Thoracic aorta (tissue), 2 donors: ENCODE data around the gene PIMREG. TPM values are rescaled to one million over a fixed set of nuclear protein-coding genes. Genes with fewer than 3 reads are reported as not detected.

Source experiments
- ATAC-seq: fragments of 150-250 bp; one replicate; pipeline ENCODE4 v1.8.0; 2017; ENCODE audit warnings: low read depth; ENCODE audit not compliant: insufficient number of reproducible peaks, low FRiP score
- DNase-seq: peaks from one replicate; pipeline ENCODE4 v3.0.0-alpha.2; 2020; ENCODE audit warnings: low spot score
- H3K27ac ChIP-seq, 2 donors: fragments of 200-600 bp; sonication (generic); 1 replicate in 1 of 2; 2 replicates in 1 of 2; pipeline ENCODE4 v1.5.1; 2016; ENCODE audit warnings: mild to moderate bottlenecking in 2 of 2, moderate library complexity in 2 of 2
- H3K27me3 ChIP-seq: fragments of 200-600 bp; sonication (generic); replicated peaks from 2 replicates; pipeline ENCODE4 v1.6.0; 2016; ENCODE audit warnings: mild to moderate bottlenecking; ENCODE audit not compliant: insufficient read depth
- H3K36me3 ChIP-seq: fragments of 200-600 bp; sonication (generic); one replicate; pipeline ENCODE4 v1.5.1; 2016
- H3K4me1 ChIP-seq, 2 donors: fragments of 200-600 bp; sonication (generic); 1 replicate in 1 of 2; 2 replicates in 1 of 2; pipeline versions ENCODE4 v1.5.1 to v1.6.0; 2016; ENCODE audit warnings: low read depth in 2 of 2, mild to moderate bottlenecking in 1 of 2; ENCODE audit not compliant: control insufficient read depth in 1 of 2
- H3K4me3 ChIP-seq: fragments of 200-600 bp; sonication (generic); 2 replicates; pipeline ENCODE4 v1.5.1; 2016; ENCODE audit warnings: mild to moderate bottlenecking
- H3K9me3 ChIP-seq: fragments of 200-600 bp; sonication (generic); 2 replicates; pipeline ENCODE4 v1.5.1; 2016
- CTCF ChIP-seq: fragments of 200-600 bp; sonication (generic); IDR thresholded peaks from one replicate; pipeline ENCODE4 v1.5.1; 2019; ENCODE audit warnings: antibody characterized with exemption
- total RNA-seq, 2 donors: library from RNA; depleted of rRNA; stranded (reverse); fragments of >200 nt; gene quantifications; one replicate each; pipeline versions ENCODE4 v1.1.0 to v1.2.3, GENCODE V29; 2016

PIMREG gene
- total RNA-seq, 2 donors from 2014 or later = not detected

- no peak for TF ChIP-seq CTCF
- Histone ChIP-seq H3K27me3 (no peaks in the 10 kb centered on the region), H3K4me3 (no peak overlapping the region), H3K27ac (no peak overlapping the region), H3K36me3 (no peaks in the 10 kb centered on the region), H3K4me1 (peaks cover 0 to 12% of the 10 kb centered on the region in 2 donors), H3K9me3 (no peaks in the 10 kb centered on the region)
- ATAC-seq (no peak), DNase-seq (no peak)
Measured at GRCh38 chr17:6448473-6448872, 4.2 kb downstream of the PIMREG start.

- Histone ChIP-seq H3K4me3 (no peak overlapping the region), H3K27ac (no peak overlapping the region), H3K9me3 (no peaks in the 10 kb centered on the region), H3K4me1 (peaks cover 0 to 7% of the 10 kb centered on the region in 2 donors), H3K27me3 (no peaks in the 10 kb centered on the region), H3K36me3 (no peaks in the 10 kb centered on the region)
- ATAC-seq (no peak), DNase-seq (no peak)
- no peak for TF ChIP-seq CTCF
Measured at GRCh38 chr17:6449307-6449706, 5.1 kb downstream of the PIMREG start.

- ATAC-seq = no peak
- Histone ChIP-seq H3K36me3 (no peaks in the 10 kb centered on the region), H3K27ac (no peak overlapping the region), H3K4me3 (no peak overlapping the region), H3K4me1 (peaks cover 0 to 6% of the 10 kb centered on the region in 2 donors), H3K27me3 (peaks cover 4% of the 10 kb centered on the region), H3K9me3 (no peaks in the 10 kb centered on the region)
- no peak for TF ChIP-seq CTCF
- no peak for DNase-seq
Measured at GRCh38 chr17:6450926-6451832, 6.9 kb downstream of the PIMREG start.

GRCh38 chr17:6452471-6453266 lies 8.4 kb downstream of the PIMREG start:
- H3K27ac ChIP-seq = no peak overlapping the region
- ATAC-seq (no peak), DNase-seq (no peak)
- no peak for TF ChIP-seq CTCF
- H3K27me3 ChIP-seq = peaks cover 4% of the 10 kb centered on the region
- no peak overlapping the region for H3K4me3 ChIP-seq
- no peaks in the 10 kb centered on the region for H3K9me3 ChIP-seq
- peaks cover 0 to 6% of the 10 kb centered on the region in 2 donors for H3K4me1 ChIP-seq
- H3K36me3 ChIP-seq = no peaks in the 10 kb centered on the region
